H1 (cell line): ENCODE measurements around the gene RASSF5. TPM values are rescaled to one million over a fixed set of nuclear protein-coding genes. Genes with fewer than 3 reads are reported as not detected.

Source experiments
- BCL11A ChIP-seq, 2 experiments: IDR thresholded peaks; one replicate each; pipeline ENCODE4 v1.6.1; 2011; ENCODE audit warnings: low read depth in 2 of 2, low read length in 2 of 2, mild to moderate bottlenecking in 2 of 2
- CHD2 ChIP-seq: IDR thresholded peaks from 2 replicates; pipeline ENCODE4 v1.6.1; 2012; ENCODE audit warnings: low read length, improper control_type of control experiment
- CHD7 ChIP-seq: fragments of 300-600 bp; sonication (generic); IDR thresholded peaks from 2 replicates; pipeline ENCODE4 v1.7.1; 2012; ENCODE audit warnings: low read length, moderate library complexity, mild to moderate bottlenecking, inconsistent platforms; ENCODE audit not compliant: insufficient replicate concordance
- CREB1 ChIP-seq: IDR thresholded peaks from 2 replicates; pipeline ENCODE4 v1.6.1; 2012; ENCODE audit warnings: inconsistent platforms
- EZH2 ChIP-seq: fragments of 200-600 bp; sonication (generic); IDR thresholded peaks from 2 replicates; pipeline ENCODE4 v1.7.1; 2012; ENCODE audit warnings: low read depth, mild to moderate bottlenecking, moderate library complexity, low read length, inconsistent platforms; ENCODE audit not compliant: severe bottlenecking
- FOSL1 ChIP-seq: IDR thresholded peaks from 2 replicates; pipeline ENCODE4 v1.6.1; 2011; ENCODE audit warnings: mild to moderate bottlenecking, low read depth, low read length, moderate library complexity; ENCODE audit not compliant: insufficient read depth
- MAFK ChIP-seq: IDR thresholded peaks from 2 replicates; pipeline ENCODE4 v1.6.1; 2012; ENCODE audit warnings: low read depth, mild to moderate bottlenecking, improper control_type of control experiment, low read length
- NANOG ChIP-seq: IDR thresholded peaks from 2 replicates; pipeline ENCODE4 v1.6.1; 2011; ENCODE audit warnings: low read length, low read depth, mild to moderate bottlenecking, inconsistent platforms; ENCODE audit not compliant: insufficient read depth, poor library complexity, severe bottlenecking
- SP2 ChIP-seq: IDR thresholded peaks from 2 replicates; pipeline ENCODE4 v1.6.1; 2012; ENCODE audit warnings: mild to moderate bottlenecking, low read length, inconsistent platforms
- TEAD4 ChIP-seq: IDR thresholded peaks from 2 replicates; pipeline ENCODE4 v1.6.1; 2012; ENCODE audit warnings: low read depth, low read length, inconsistent platforms, mixed read lengths
- USF2 ChIP-seq: IDR thresholded peaks from 2 replicates; pipeline ENCODE4 v1.6.1; 2011; ENCODE audit warnings: low read length, improper control_type of control experiment
- polyA plus RNA-seq, 7 experiments: library from polyadenylated mRNA; depleted of rRNA in 3 of 7; stranded (reverse) in 5 of 7; unstranded in 2 of 7; fragments of >200 nt in 5 of 7; fragments of 200-250 nt in 2 of 7; gene quantifications; 1 replicate in 5 of 7; 2 replicates in 1 of 7; 4 replicates in 1 of 7; pipeline versions ENCODE4 v1.2.1 to v1.2.3, GENCODE V29; 2011 to 2013; ENCODE audit warnings: missing spikeins in 2 of 7, mixed read lengths in 2 of 7
- total RNA-seq: library from RNA; stranded (reverse); fragmentation: NEBNext Ultra II Directional; extraction: Animal tissue kit (Norgen Biotek cat#: 25700); gene quantifications from 2 replicates; pipeline ENCODE4 v1.2.1, GENCODE V29; 2021

Gene RASSF5
- total and polyA plus RNA-seq, 2 of the 8 experiments (the other 6 are each of a cell fraction or from before 2014, with no cell fraction given), result 0.82 to 1.8 TPM

- TF ChIP-seq CHD7 (no peak), EZH2 (no peak), SP2 (no peak), CREB1 (no peak), USF2 (no peak), CHD2 (no peak), TEAD4 (no peak), NANOG (no peak), MAFK (no peak), FOSL1 (no peak), BCL11A (IDR thresholded peaks at IDR 0.05; ENCODE audit: low read depth in 2 of 2, low read length in 2 of 2) (no peak)
These were observed 62.2 kb downstream of the RASSF5 start (continued) for GRCh38 chr1:206569556-206569955.
